Renal cortex interstitium (tissue), 11 donors: ENCODE data around the gene DNAJC6. TPM values are rescaled to one million over a fixed set of nuclear protein-coding genes. Genes with fewer than 3 reads are reported as not detected.
"Not testable (repeated sequence)": the region's sequence is repeated elsewhere in the genome, so short reads cannot be mapped to it uniquely, and the experiment has no call there.

ENCODE experiments used
- DNase-seq, 11 donors: peaks; one replicate each; pipeline ENCODE4 v3.0.0-alpha.2; 2013; ENCODE audit warnings: low read depth in 9 of 11, low spot score in 4 of 11; ENCODE audit errors: extremely low read depth in 1 of 11
- polyA plus RNA-seq, 3 donors: library from polyadenylated mRNA; unstranded; fragments of 120-200 nt; gene quantifications; one replicate each; pipeline ENCODE4 v1.2.1, GENCODE V29; 2013; ENCODE audit not compliant: insufficient read length in 3 of 3

The DNAJC6 gene
- polyA plus RNA-seq, 3 donors, result 6.0 to 7.6 (median 7.3) TPM

GRCh38 chr1:65440915-65441314 is 131.6 kb downstream of the DNAJC6 start:
- no peak for DNase-seq

- no peak for DNase-seq
These were observed 132.1 kb downstream of the DNAJC6 start for GRCh38 chr1:65441464-65441863.

- no peak for DNase-seq
These were observed 133.1 kb downstream of the DNAJC6 start for GRCh38 chr1:65442442-65442841.

DNA sequence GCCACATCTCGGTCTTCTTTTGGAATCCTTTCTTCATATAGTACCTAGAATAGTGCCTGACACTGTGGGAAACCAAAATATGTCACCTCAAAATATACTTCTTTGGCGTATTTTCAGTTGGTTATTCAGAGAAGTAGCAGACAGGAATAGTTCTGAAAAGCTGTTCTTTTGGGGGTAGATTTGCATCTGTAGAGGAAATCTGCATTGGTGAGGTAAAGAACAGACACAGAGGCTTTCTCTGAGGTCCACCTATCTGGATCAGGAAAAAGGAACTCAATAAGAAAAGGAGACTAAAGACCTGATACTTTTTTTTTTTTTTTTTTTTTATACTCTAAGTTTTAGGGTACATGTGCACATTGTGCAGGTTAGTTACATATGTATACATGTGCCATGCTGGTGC is 134.3 kb downstream of the DNAJC6 start:
- no peak for DNase-seq

- DNase-seq, result no peak
These were observed 134.8 kb downstream of the DNAJC6 start for GRCh38 chr1:65444128-65444640.

GRCh38 chr1:65445837-65446236 is 136.5 kb downstream of the DNAJC6 start:
- DNase-seq, result no peak

- no peak for DNase-seq
These were observed 140.0 kb downstream of the DNAJC6 start for GRCh38 chr1:65449214-65449823.

GRCh38 chr1:65455678-65456077 is 146.3 kb downstream of the DNAJC6 start:
- not testable (repeated sequence) for DNase-seq

DNA sequence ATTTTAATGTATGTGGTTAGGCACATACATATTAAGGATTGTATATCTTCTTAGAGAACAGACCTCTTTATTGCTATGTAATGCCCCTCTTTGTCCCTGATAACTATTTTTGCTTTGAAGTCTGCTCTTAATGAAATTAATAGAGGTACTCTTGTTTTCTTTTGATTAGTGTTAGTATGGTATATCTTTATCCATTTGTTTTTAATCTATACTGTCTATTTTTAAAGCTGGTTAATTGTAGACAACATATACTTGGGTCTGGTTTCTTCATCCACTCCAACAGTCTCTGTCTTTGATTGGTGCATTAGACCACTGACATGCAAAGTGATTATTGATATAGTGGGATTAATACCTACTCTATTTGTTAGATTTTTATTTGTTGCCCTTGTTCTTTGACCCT is 147.1 kb downstream of the DNAJC6 start:
- no peak for DNase-seq

DNA sequence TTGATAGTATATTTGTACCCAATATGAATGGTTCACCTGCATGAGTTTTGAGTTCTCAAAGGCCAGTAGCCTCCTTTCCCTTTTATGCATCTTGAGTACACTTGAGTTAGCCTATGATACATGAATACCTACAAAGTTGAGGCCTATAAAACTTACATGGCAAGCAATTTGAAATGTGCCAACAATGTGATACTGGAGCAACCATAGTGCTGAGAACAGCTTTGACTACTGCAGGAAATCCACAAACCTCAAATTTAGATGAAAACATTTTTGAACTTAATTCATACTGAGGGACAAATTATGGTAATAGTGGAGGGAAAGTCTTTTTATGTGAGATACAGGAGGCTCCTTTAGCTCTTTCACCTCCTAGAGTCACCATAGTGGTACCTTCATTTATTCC is 148.5 kb downstream of the DNAJC6 start:
- no peak for DNase-seq

DNA sequence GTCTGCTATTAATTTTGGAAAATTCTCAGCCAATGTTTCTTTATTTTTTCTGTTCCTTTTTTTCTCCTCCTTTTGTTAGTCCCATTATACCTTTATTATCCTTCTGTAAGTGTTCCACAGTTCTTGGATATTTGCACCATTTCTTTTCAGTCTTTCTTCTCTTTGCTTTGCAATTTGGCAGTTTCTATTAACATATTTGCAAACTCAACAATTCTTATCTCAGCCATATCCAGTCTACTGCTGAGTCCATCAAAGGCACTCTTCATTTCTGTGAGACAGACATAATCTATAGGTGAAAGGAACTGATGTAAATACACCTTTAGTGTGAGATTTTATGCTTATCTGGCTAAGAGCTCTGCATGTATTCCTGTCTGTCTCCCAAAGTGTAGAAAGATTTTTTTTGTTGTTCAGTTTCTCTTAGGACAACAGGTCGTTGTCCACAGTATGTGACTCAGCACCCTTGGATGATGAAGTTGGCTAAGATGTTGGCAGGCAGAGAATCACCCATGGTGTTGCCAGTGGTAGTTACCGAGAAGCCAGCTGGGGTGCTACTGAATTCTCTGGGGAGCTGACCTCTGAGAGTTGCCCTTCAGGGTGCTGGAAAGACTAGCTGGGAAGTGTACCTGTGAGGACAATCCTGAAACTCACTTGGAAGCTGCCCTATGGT is 149.5 kb downstream of the DNAJC6 start:
- no peak for DNase-seq

GRCh38 chr1:65459397-65459768 is 150.0 kb downstream of the DNAJC6 start:
- no peak for DNase-seq

Other genes with a start within 250 kb of the DNAJC6 start
- 10 to 100 TPM; 51.5 to 70.3 (median 67.9) TPM for gene AK4, start 161.3 kb upstream of the DNAJC6 start, polyA plus RNA-seq
- gene LEPR, start 111.1 kb downstream of the DNAJC6 start, polyA plus RNA-seq, result 10 to 100 TPM in 1 of 3 donors, 1 to 10 TPM in 2; 7.7 to 11.7 (median 7.9) TPM
- 100 to 1,000 TPM; 127 to 173 (median 150) TPM for gene LEPROT, start 111.1 kb downstream of the DNAJC6 start, polyA plus RNA-seq